Subcutaneous abdominal adipose tissue (tissue), 5 donors: Measurements from ENCODE around the gene LRP1-AS.

Source experiments
- H3K27ac ChIP-seq: one replicate; pipeline ENCODE4 v1.7.0; 2013; ENCODE audit warnings: low read depth, mild to moderate bottlenecking, inconsistent platforms, low read length, moderate library complexity
- H3K27me3 ChIP-seq, 5 donors: one replicate each; pipeline ENCODE4 v1.7.0; 2013; ENCODE audit warnings: low read length in 5 of 5, inconsistent platforms in 1 of 5; ENCODE audit not compliant: control insufficient read depth in 5 of 5, insufficient read depth in 4 of 5
- H3K36me3 ChIP-seq, 5 donors: one replicate each; pipeline ENCODE4 v1.7.0; 2013; ENCODE audit warnings: low read length in 5 of 5; ENCODE audit not compliant: control insufficient read depth in 5 of 5, insufficient read depth in 5 of 5
- H3K4me1 ChIP-seq, 5 donors: one replicate each; pipeline ENCODE4 v1.7.0; 2013; ENCODE audit warnings: low read length in 5 of 5, mild to moderate bottlenecking in 3 of 5, moderate library complexity in 1 of 5; ENCODE audit not compliant: control insufficient read depth in 5 of 5, insufficient read depth in 5 of 5
- H3K4me3 ChIP-seq, 5 donors: one replicate each; pipeline ENCODE4 v1.7.0; 2013; ENCODE audit warnings: low read length in 5 of 5, low read depth in 1 of 5
- H3K9ac ChIP-seq, 5 donors: one replicate each; pipeline ENCODE4 v1.7.0; 2013; ENCODE audit warnings: low read length in 5 of 5, mild to moderate bottlenecking in 4 of 5, moderate library complexity in 3 of 5
- H3K9me3 ChIP-seq, 5 donors: one replicate each; pipeline ENCODE4 v1.7.0; 2013; ENCODE audit warnings: low read length in 5 of 5; ENCODE audit not compliant: control insufficient read depth in 5 of 5
- donor health status: healthy.
- donor health status: healthy.
- donor health status: healthy.
- donor health status: healthy.
- donor health status: healthy.

Gene LRP1-AS

DNA sequence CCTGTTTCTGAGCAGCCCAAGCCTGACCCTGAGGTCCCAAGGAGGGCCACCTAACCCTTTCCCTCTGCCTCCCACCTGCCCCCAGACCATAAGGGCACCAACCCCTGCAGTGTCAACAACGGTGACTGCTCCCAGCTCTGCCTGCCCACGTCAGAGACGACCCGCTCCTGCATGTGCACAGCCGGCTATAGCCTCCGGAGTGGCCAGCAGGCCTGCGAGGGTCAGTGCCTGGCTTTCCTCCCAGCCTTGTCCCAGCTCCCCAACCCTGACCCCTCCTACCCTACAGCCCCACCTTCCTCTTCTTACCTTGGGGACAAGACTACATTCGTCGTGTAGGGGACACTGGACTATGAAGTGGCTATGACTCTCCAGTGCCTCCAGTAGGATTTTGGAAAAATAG is 33.7 kb upstream of the LRP1-AS start:
- Histone ChIP-seq H3K4me1 (peaks cover 0 to 27% (median 12%) of the 10 kb centered on the region in 5 donors), H3K27ac (no peak overlapping the region), H3K4me3 (no peak overlapping the region), H3K27me3 (no peaks in the 10 kb centered on the region), H3K9me3 (no peaks in the 10 kb centered on the region), H3K36me3 (peaks cover 3 to 95% (median 87%) of the 10 kb centered on the region in 5 donors), H3K9ac (peak overlapping the region in 1 of 5 donors; percentile 3)

DNA sequence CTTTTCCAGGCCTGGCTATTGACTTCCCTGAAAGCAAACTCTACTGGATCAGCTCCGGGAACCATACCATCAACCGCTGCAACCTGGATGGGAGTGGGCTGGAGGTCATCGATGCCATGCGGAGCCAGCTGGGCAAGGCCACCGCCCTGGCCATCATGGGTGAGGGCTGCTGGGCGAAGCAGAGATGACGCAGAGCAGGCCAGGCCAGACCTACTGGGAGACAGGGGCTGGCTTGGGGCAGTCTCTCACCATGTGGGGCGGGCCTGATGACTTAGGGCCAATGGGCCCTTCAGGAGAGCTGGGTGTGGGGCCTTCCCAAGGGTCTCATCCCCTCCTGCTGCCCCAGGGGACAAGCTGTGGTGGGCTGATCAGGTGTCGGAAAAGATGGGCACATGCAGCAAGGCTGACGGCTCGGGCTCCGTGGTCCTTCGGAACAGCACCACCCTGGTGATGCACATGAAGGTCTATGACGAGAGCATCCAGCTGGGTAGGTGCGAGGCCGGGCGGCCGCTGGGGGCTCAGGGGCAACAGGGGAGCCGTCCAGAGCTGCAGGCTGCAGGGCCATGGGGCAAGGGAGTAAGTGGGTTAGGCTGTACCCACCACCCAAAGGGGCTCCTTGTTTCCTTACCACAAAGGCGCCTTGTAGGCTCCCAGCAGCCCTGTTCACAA is 33.0 kb upstream of the LRP1-AS start:
- H3K4me1 ChIP-seq: peaks cover 0 to 29% (median 12%) of the 10 kb centered on the region in 5 donors
- H3K27me3 ChIP-seq: no peaks in the 10 kb centered on the region
- H3K36me3 ChIP-seq: peaks cover 3 to 95% (median 87%) of the 10 kb centered on the region in 5 donors
- peak overlapping the region in 1 of 5 donors; percentile 3 for H3K9ac ChIP-seq
- no peak overlapping the region for H3K27ac ChIP-seq
- no peak overlapping the region for H3K4me3 ChIP-seq
- no peaks in the 10 kb centered on the region for H3K9me3 ChIP-seq

DNA sequence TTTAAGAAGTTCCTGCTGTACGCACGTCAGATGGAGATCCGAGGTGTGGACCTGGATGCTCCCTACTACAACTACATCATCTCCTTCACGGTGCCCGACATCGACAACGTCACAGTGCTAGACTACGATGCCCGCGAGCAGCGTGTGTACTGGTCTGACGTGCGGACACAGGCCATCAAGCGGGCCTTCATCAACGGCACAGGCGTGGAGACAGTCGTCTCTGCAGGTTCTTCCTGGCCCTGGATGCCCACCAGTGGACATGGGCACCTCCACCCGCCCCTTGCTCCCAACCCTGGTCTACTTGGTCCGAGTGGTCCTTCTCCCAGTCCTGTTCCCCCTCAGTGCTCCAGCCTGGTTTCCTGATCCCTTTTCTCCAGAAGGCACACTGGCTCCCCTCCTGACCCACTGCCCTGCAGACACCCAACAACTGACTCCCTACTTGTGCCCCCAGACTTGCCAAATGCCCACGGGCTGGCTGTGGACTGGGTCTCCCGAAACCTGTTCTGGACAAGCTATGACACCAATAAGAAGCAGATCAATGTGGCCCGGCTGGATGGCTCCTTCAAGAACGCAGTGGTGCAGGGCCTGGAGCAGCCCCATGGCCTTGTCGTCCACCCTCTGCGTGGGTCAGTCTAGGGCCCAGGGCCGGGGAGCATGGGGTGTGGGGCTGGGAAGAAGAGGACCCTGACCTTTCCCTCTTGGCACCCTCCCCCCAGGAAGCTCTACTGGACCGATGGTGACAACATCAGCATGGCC is 32.1 kb upstream of the LRP1-AS start:
- no peak overlapping the region for H3K27ac ChIP-seq
- H3K36me3 ChIP-seq: peaks cover 3 to 95% (median 86%) of the 10 kb centered on the region in 5 donors
- no peak overlapping the region for H3K4me3 ChIP-seq
- no peaks in the 10 kb centered on the region for H3K9me3 ChIP-seq
- no peak overlapping the region for H3K9ac ChIP-seq
- H3K27me3 ChIP-seq: no peaks in the 10 kb centered on the region
- H3K4me1 ChIP-seq: peaks cover 0 to 33% (median 12%) of the 10 kb centered on the region in 5 donors

DNA sequence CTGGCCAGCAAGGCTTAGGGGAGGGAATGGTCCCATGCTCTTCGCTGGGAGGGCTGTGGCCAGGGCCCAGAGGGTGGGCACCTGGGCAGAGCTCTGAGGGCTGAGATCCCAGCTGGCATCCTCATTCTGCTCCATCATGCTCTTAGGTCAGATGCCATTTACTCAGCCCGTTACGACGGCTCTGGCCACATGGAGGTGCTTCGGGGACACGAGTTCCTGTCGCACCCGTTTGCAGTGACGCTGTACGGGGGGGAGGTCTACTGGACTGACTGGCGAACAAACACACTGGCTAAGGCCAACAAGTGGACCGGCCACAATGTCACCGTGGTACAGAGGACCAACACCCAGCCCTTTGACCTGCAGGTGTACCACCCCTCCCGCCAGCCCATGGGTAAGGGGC is 30.8 kb upstream of the LRP1-AS start:
- no peaks in the 10 kb centered on the region for H3K9me3 ChIP-seq
- peaks cover 3 to 95% (median 85%) of the 10 kb centered on the region in 5 donors for H3K36me3 ChIP-seq
- no peak overlapping the region for H3K27ac ChIP-seq
- H3K4me1 ChIP-seq: peaks cover 0 to 33% (median 12%) of the 10 kb centered on the region in 5 donors
- H3K4me3 ChIP-seq: no peak overlapping the region
- H3K9ac ChIP-seq: no peak overlapping the region
- no peaks in the 10 kb centered on the region for H3K27me3 ChIP-seq

DNA sequence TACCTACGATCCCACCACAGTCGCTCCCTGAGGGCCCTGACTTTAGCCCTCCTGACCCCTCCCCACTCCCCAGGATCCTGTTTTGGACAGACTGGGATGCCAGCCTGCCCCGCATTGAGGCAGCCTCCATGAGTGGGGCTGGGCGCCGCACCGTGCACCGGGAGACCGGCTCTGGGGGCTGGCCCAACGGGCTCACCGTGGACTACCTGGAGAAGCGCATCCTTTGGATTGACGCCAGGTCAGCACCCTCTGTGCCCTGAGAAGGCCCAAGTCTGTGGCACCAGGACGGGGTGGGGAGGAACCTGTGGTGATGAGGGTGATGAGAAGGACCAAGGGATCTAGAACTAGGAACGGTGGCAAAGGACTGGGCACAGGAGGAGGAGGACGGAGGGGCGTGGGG is 29.9 kb upstream of the LRP1-AS start:
- Histone ChIP-seq H3K36me3 (peaks cover 3 to 97% (median 89%) of the 10 kb centered on the region in 5 donors), H3K27me3 (no peaks in the 10 kb centered on the region), H3K9me3 (no peaks in the 10 kb centered on the region), H3K4me3 (no peak overlapping the region), H3K4me1 (peaks cover 0 to 32% (median 17%) of the 10 kb centered on the region in 5 donors), H3K27ac (no peak overlapping the region), H3K9ac (no peak overlapping the region)

DNA sequence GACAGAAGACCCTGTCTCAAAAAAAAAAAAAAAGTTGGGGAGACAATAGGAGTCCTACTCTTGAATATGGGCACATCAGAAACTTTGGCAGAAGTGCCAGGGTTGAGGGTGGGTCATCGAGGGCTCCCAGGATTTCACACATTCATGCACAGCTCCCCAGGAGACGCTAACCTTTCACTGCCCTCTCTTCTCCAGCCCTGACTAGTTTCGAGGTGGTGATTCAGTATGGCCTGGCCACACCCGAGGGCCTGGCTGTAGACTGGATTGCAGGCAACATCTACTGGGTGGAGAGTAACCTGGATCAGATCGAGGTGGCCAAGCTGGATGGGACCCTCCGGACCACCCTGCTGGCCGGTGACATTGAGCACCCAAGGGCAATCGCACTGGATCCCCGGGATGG is 29.4 kb upstream of the LRP1-AS start:
- H3K4me1 ChIP-seq: peaks cover 0 to 27% (median 17%) of the 10 kb centered on the region in 5 donors
- no peak overlapping the region for H3K27ac ChIP-seq
- H3K4me3 ChIP-seq: no peak overlapping the region
- no peaks in the 10 kb centered on the region for H3K9me3 ChIP-seq
- peaks cover 3 to 95% (median 89%) of the 10 kb centered on the region in 5 donors for H3K36me3 ChIP-seq
- H3K9ac ChIP-seq: no peak overlapping the region
- H3K27me3 ChIP-seq: no peaks in the 10 kb centered on the region

DNA sequence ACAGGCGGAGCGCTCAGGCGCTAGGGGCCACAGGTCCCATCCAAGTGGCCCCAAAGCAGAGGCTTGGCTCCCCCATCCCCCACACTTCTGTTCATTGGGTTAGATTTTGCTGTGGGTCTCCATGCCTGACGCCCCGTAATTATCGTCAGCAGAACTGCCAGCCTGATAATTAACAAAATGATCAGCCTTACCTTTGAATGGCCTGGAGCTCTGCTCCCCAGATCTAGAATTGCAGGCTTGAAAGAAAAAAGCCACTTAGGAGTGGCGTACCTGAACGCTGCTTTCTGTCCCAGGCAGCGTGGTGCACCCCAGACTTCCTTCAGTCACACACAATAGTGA is 28.7 kb upstream of the LRP1-AS start:
- peaks cover 0 to 26% (median 20%) of the 10 kb centered on the region in 5 donors for H3K4me1 ChIP-seq
- no peaks in the 10 kb centered on the region for H3K27me3 ChIP-seq
- no peak overlapping the region for H3K4me3 ChIP-seq
- H3K9ac ChIP-seq: no peak overlapping the region
- H3K9me3 ChIP-seq: no peaks in the 10 kb centered on the region
- H3K27ac ChIP-seq: no peak overlapping the region
- H3K36me3 ChIP-seq: peaks cover 3 to 96% (median 90%) of the 10 kb centered on the region in 5 donors

DNA sequence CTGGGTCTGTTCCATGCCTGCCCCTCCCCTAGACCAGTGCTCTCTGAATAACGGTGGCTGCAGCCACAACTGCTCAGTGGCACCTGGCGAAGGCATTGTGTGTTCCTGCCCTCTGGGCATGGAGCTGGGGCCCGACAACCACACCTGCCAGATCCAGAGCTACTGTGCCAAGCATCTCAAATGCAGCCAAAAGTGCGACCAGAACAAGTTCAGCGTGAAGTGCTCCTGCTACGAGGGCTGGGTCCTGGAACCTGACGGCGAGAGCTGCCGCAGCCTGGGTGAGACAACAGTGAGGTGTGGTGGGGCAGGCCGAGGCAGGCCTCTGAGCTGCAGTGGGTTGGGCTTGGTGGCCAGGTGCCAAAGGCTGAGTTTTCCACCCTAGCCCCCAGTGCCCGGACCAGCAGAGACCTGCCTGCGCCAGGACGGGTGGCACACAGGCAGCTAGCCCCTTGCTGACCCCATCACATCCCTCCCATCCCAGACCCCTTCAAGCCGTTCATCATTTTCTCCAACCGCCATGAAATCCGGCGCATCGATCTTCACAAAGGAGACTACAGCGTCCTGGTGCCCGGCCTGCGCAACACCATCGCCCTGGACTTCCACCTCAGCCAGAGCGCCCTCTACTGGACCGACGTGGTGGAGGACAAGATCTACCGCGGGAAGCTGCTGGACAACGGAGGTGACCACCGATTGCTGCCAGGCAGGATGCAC is 28.2 kb upstream of the LRP1-AS start:
- Histone ChIP-seq H3K9ac (no peak overlapping the region), H3K27ac (no peak overlapping the region)

DNA sequence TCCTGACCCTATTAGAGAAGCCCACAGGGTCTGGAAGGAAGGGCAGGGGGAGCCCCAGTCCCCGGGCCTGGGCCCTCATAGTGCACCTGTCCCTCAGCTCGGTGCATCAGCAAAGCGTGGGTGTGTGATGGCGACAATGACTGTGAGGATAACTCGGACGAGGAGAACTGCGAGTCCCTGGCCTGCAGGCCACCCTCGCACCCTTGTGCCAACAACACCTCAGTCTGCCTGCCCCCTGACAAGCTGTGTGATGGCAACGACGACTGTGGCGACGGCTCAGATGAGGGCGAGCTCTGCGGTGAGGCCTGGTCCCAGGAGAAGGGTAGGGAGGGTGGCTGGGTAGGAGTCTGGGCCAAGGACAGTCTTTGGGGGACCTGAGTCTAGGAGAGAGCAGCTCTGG is 26.3 kb upstream of the LRP1-AS start:
- no peak overlapping the region for H3K9ac ChIP-seq
- H3K36me3 ChIP-seq: peaks cover 3 to 95% (median 89%) of the 10 kb centered on the region in 5 donors
- peaks cover 0 to 24% (median 10%) of the 10 kb centered on the region in 5 donors for H3K4me1 ChIP-seq
- H3K9me3 ChIP-seq: no peaks in the 10 kb centered on the region
- H3K27me3 ChIP-seq: no peaks in the 10 kb centered on the region
- no peak overlapping the region for H3K4me3 ChIP-seq
- no peak overlapping the region for H3K27ac ChIP-seq

More for the DNA sequence above, 28.2 kb upstream of the LRP1-AS start:
- Histone ChIP-seq H3K9me3 (no peaks in the 10 kb centered on the region), H3K4me3 (no peak overlapping the region), H3K4me1 (peaks cover 0 to 26% (median 18%) of the 10 kb centered on the region in 5 donors), H3K36me3 (peaks cover 3 to 96% (median 90%) of the 10 kb centered on the region in 5 donors), H3K27me3 (no peaks in the 10 kb centered on the region)

DNA sequence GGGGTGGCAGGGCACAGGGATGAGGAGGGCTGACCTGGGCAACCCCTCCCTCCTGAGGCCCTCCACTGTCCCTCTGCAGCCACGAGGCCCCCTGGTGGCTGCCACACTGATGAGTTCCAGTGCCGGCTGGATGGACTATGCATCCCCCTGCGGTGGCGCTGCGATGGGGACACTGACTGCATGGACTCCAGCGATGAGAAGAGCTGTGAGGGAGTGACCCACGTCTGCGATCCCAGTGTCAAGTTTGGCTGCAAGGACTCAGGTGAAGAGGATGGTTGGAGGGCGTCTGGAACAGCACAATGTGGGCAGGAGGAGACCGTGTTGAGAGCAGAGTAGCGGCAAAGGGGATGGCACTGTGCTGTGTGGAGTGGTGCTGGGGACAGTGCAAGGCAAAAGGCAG is 25.7 kb upstream of the LRP1-AS start:
- Histone ChIP-seq H3K9me3 (no peaks in the 10 kb centered on the region), H3K4me1 (peaks cover 0 to 24% (median 10%) of the 10 kb centered on the region in 5 donors), H3K27ac (no peak overlapping the region), H3K36me3 (peaks cover 3 to 95% (median 89%) of the 10 kb centered on the region in 5 donors), H3K4me3 (no peak overlapping the region), H3K27me3 (no peaks in the 10 kb centered on the region), H3K9ac (no peak overlapping the region)
